ENCODE measurements around the gene SCARF2. TPM values are rescaled to one million over a fixed set of nuclear protein-coding genes. Genes with fewer than 3 reads are reported as not detected.

Gene SCARF2
- total RNA-seq, 1 experiment from 2014 or later, result 10.8 TPM

DNA sequence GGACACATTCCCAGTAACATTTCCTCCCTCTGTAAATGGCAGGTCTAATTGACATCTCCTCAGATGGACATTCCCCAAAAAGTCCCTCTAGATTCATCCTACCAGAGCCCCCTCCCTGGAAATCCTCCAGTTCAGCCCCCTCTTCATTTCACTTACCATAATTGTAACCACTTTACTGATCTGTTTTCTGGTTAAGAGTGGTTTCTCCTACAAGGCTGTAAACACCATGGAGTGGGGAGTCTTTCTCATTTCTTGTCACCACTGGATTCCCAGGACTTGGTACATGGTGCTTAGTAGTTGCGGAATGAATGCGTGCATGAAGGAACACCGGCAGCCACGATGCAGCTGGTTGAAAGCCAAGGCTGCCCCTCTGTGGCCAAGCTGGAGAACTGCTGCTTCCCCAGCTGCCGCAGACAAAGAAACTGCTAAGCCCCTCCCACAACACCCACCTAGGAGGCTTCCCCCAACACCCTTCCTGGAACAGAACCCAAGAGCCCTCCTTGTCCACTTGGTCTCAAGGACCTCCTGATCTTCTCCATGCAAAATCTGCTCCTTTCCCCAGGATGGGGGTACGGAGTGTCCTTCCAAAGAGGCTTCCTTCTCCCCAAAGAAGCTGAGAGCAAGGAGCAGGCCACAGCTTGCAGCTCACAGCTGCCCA lies 18.6 kb upstream of the SCARF2 start:
- Mint-ChIP-seq H3K27me3 (ENCODE audit: low read depth) (no peaks in the 10 kb centered on the region), H3K4me3 (no peak overlapping the region), H3K4me1 (peaks cover 15 to 21% of the 10 kb centered on the region in 2 experiments), H3K36me3 (ENCODE audit: insufficient read depth in 1 of 3, low read depth in 3 of 3) (peaks cover 2 to 15% (median 4%) of the 10 kb centered on the region in 3 experiments; a peak in 5 of 7 replicates), H3K9me3 (no peaks in the 10 kb centered on the region), H3K27ac (peak overlapping the region in 2 of 3 experiments; percentile 78 to 85; a peak in 3 of 7 replicates)
- Histone ChIP-seq H4K20me1 (ENCODE audit: control insufficient read depth, insufficient read depth, insufficient read length) (no peaks in the 10 kb centered on the region), H3K27me3 (ENCODE audit: insufficient read depth, low read length) (no peaks in the 10 kb centered on the region), H3K4ac (ENCODE audit: low read depth, low read length) (no peak overlapping the region), H3K18ac (ENCODE audit: insufficient read length, low read depth, low read length) (no peak overlapping the region), H3K23ac (ENCODE audit: insufficient read length, low read depth, low read length) (no peak overlapping the region), H2BK120ac (ENCODE audit: low read depth, low read length, poor library complexity, severe bottlenecking) (no peak overlapping the region), H3K9ac (ENCODE audit: extremely low read depth, insufficient read length, low read length) (no peak overlapping the region), H3T11ph (ENCODE audit: low read length) (no peak overlapping the region), H4K8ac (replicated peaks; ENCODE audit: insufficient read length, low read depth, low read length) (no peak overlapping the region), H4K5ac (ENCODE audit: insufficient read length, low read depth, low read length) (no peak overlapping the region), H3K14ac (ENCODE audit: insufficient read depth, low read length) (no peak overlapping the region), H3K27ac (ENCODE audit: insufficient read length, low read depth, low read length) (no peak overlapping the region), H3K9me3 (ENCODE audit: control insufficient read depth, low read depth, low read length) (no peaks in the 10 kb centered on the region), H3K4me1 (ENCODE audit: insufficient read depth, low read length) (0 out of 2 replicates have a peak, but pooled peaks cover 2% of the 10 kb centered on the region), H3K4me2 (ENCODE audit: insufficient read depth, insufficient read length, low read length) (no peak overlapping the region), H2BK5ac (ENCODE audit: insufficient read length, low read length) (no peak overlapping the region), H2BK12ac (ENCODE audit: insufficient read length, low read depth, low read length) (no peak overlapping the region), H2AK5ac (ENCODE audit: insufficient read length, low read length) (no peak overlapping the region), H2BK20ac (ENCODE audit: low read depth, low read length, poor library complexity, severe bottlenecking) (no peak overlapping the region), H2BK15ac (ENCODE audit: low read depth, low read length) (no peak overlapping the region), H3K79me2 (ENCODE audit: insufficient read depth, low read length) (no peaks in the 10 kb centered on the region), H3K56ac (ENCODE audit: insufficient read length, low read depth, low read length) (no peak overlapping the region), H3K23me2 (ENCODE audit: insufficient read length, low read depth, low read length, poor library complexity, severe bottlenecking) (no peaks in the 10 kb centered on the region), H3K79me1 (ENCODE audit: insufficient read depth, low read depth, low read length, poor library complexity, severe bottlenecking) (no peaks in the 10 kb centered on the region), H4K91ac (ENCODE audit: insufficient read length, low read depth, low read length) (no peak overlapping the region), H2AFZ (ENCODE audit: low read length) (no peak overlapping the region)
- DNase-seq, result peak; percentile 89
- WGBS (ENCODE audit: extremely low coverage, insufficient read length, low lambda C conversion rate), result no CpG with 5 or more reads among the region's 6 CpGs
- peak; percentile 94 for TF ChIP-seq CTCF (conservative IDR thresholded peaks at IDR 0.05)
